GM21825 (cell line): Measurements from ENCODE around the gene CNIH4.
"Not testable (repeated sequence)": the region's sequence is repeated elsewhere in the genome, so short reads cannot be mapped to it uniquely, and the experiment has no call there.

Source experiments
- ATAC-seq: cut with Tn5 transposase; IDR thresholded peaks from one replicate; pipeline ENCODE4 v1.9.1; 2021; ENCODE audit warnings: mild to moderate bottlenecking, moderate library complexity; ENCODE audit not compliant: unreplicated experiment

CNIH4 gene

DNA sequence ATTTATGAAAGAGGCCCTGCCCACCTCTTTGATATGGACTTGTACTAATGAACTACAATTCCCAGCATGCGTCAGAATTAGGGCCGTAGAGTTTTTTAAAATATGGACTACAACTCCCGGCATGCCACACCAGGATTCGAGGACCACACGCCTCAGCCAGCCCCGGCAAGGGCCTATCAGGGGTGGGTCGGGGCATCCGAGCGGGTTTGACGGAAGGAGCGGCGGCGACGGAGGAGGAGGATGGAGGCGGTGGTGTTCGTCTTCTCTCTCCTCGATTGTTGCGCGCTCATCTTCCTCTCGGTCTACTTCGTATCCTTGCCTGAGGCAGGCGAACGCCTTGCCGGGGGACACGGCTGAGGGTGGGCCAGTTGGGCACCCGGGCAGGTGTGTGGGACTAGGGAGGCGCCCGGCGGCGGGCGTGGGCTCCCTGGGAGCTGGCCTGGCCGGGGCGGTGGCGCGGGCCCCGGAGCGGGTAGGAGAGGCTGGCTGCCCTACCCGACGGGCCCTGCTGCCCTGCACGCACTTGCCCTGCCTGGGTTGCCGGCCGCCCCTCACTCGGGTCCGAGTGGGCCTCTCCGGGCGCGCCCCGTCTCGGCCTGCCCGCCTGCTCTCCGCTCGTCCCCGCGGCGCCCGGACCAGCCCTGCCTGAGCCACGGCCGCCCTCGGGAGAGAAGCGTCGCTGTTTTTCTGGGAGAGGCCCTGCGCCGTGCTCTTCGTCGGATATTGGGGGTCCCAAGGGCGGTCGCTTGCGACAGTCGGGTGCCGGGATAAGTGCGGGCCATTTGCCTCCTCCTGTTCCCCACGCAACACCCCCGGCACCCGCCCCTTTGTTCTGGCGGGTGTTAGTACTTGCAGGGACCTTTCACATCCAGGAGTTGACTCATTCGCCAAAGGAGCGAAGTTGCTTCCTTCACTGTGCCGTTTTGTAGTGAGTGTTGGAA, at the start of gene CNIH4:
Gene CNIH4, plus strand, starts transcription at position 195 of the 941 bp plus-strand sequence. Its CDS starts 46 bp downstream, at position 241.
- peak; percentile 98 for ATAC-seq

DNA sequence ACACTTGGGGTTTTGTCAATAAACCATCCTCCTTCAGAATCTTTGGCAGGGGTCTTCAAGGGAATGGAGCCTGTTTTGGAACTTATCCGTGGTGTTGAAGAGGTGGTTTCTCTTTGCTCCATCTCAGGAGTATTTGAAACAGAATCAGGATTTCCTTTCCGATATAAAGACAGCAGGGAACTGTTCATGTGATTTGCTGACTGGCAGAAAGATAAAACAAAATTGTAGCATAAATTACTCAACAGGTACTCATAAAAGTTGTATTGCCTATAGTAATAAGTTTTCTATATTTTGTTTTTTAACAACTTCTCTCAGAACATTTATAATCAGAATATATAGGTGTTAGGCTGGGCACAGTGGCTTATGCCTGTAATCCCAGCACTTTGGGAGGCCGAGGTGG, 48.6 kb upstream of the CNIH4 start:
- ATAC-seq: no peak

DNA sequence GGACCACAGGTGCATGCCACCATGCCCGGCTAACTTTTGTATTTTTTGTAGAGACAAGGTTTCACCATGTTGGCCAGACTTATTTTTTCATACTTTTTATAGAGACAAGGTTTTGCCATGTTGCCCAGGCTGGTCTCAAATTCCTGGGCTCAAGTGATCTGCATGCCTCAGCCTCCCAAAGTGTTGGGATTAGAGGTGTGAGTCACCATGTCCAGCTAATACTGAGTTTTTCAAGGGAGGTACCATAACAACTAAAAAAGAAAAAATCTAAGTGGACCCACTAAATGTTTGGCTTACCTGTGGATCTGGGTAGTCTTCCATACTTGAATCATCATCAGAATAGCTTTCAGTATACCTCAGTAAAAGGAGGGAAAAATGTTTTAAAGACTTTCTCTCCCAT, 45.2 kb upstream of the CNIH4 start:
- not testable (repeated sequence) for ATAC-seq

DNA sequence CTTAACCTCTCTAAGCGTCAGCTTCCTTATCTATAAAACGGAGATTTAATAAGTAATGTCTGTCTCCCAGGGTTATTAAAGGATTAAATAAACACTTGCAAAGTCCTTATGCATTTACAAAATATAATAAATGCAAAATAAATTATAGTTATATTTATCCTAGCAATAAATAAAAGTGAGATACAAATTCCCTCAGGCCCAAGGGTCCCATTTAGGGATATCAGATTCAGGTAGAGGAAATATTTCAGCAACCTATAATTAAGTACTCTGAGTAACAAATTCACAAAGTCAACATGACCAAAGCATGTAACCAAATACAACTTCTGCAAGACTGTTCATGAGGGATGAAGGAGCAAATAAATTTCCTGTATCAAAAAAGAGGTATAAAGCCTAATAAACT, 44.7 kb upstream of the CNIH4 start:
- ATAC-seq: no peak

DNA sequence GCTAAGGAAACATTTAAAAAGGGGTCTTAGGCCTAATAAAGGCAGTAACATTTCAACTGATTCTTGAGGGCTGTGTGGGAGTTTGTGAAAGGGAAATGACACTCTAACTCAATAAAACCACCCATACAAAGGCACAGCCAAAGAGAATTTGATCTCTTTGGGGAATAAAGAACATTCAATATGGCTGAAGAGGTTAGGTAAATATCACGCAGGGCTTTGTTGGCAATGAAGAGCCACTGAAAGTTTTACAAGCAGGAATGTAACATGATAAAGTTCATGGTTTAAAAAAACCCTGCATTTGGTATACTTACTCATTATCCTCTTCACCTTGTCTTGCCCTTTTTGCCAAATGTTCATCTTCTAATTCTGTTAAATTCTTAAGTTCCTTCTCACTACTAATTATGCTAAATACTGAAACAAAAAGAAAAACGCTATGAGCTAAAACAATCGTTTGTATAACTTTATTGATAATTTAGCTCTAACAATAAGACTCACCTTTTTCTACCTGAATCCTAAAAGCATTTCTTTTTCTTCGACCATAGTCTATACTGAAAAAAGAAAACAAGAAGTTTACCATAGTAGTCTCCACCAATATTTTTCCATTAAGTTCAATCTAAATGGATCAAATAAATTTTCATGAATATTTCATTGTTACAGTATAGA, 39.2 kb upstream of the CNIH4 start:
- no peak for ATAC-seq

DNA sequence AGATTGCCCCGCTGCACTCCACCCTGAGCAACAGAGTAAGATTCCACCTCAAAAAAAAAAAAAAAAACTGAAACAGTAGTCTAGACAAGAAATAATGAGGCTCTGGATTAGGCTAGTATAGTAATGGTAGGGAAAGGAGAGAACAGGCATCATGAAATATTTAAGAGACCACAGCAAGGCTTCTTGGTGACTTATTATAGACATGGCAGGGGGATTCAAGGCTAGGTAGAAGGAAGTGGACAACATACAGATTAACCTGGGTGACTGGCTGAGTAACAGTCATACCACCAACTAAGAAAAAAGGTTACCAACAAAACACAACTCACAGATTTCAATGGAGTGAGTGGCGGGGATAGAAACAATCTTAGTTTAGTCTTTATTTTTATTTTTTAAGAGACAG, 35.0 kb upstream of the CNIH4 start:
- ATAC-seq: no peak

DNA sequence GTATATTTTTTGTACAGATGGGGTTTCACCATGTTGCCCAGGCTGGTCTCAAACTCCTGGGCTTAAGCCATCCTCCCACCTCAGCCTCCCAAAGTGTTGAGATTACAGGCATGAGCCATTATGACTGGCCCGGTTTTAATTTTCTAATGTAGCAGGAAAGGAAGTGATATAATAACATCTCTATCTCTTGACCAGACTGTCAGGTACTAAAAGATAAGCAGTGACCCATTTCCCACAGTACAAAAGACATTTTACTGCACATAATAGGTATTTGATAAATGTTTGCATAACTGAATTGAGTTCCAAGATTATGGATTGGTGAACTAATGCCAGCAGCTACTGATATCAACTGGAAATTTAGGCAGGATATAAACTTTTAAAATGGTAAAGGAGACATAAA, 30.7 kb upstream of the CNIH4 start:
- no peak for ATAC-seq

DNA sequence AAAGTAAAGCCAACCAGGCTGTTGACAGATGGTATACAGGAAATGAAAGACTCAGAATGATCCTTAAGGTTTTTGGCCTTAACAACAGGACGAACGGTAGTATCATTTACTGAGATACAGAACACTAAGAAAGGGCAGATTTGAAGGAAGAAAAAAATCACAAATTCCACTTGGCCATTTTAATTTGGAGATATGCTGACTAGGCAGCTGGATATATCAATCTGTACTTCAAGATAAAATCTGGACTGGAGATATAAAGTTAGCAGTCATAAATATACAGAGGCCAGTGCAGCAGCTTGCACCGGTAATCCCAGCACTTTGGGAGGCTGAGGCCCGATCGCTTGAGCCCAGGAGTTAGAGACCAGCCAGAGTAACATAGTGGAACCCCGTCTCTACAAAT, 28.0 kb upstream of the CNIH4 start:
- no peak for ATAC-seq

DNA sequence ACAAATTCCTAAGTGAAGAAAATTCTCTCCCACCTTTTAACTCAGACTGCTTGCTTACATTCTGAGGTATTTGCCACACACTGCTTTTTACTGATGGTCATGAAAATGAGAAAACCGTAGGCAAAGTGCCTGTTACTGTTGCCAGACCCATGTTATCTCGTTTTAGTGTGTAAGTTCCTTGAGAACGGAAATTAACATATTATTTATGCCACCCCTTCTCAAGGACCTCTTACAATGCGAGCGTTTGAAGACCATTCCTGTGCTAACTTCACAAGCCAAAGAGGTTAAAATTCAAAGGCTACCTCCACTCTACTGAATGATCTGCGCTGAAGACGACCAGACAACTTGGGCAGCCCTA, 27.2 kb upstream of the CNIH4 start:
- no peak for ATAC-seq

DNA sequence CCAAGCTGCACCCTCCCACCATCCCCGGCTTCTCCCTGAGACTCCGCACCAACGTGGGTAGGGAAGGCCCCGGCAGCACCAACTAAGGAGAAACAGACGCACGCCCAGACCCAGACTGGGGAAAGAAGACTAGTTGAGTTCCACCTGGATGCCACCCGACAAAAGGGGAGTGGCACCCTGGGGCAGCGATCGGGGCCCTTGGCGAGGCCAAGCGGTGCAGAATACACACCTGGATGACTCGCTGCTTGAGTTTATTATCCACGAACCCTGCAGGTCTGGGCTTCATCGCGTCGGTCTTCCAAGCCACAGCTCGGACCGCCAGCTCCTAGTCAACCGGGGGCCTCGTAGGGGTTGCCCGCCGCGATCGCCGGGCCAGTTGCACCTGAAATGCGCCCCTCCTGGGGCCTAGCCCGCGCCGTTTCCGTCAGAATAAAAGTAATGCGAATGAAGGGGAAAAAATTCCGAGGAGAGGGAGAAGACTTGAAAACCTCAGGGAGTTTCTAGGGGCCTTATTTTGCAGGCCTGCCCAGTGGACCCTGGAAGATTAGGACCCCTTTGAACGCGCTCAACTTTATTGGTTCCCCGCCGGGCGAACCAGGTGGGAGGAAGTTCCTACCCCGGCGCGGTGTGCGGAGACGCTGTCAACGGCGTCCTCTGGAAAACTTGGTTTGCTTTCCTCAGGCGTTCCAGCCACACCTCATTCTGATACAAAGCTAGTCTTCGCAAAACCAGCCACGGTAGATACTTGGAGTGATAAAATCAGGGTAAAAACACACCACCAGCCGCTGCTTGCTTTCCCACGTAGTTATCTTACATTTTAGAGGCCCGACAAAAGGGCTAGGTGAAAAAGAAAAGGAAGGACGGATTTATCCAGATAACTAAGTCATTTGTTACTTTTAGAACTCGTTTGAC, 26.6 kb upstream of the CNIH4 start, which contains the start of gene NVL:
Gene NVL, minus strand, starts transcription at position 331 of the 912 bp plus-strand sequence. Its CDS starts 45 bp downstream, at position 286.
- peak; percentile 71 for ATAC-seq

DNA sequence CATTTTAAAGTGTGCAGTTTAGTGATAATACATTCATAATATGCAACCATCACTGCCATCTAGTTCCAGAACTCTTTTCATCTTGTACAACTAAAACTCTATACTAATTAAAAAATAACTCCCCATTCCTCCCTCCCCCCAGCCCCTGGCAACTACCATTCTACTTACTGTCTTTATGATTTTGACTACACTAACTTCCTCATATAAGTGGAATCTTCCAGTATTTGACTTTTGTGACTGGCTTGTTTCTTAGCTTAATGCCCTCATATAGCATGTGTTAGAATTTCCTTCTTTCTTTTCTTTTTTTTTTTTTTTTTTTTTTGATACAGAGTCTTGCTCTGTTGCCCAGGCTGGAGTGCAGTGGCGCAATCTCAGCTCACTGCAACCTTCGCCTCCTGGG, 25.4 kb upstream of the CNIH4 start:
- ATAC-seq: no peak

DNA sequence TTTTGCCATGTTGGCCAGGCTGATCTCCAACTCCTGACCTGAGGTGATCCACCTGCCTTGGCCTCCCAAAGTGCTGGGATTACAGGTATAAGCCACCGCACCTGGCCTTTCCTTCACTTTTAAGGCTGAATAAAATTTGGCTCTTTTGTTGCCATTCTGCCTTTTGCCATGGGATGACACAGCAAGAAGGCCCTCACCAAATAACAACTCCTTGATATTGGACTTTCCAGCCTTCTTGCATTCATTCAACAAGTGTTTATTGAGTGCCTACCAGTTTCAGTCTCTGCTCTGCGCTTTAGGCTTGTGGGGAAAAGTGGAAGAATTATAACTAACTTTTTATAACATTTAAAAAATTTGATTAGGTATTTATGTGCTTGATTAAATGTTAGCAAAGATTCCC, 24.9 kb upstream of the CNIH4 start:
- ATAC-seq: no peak

DNA sequence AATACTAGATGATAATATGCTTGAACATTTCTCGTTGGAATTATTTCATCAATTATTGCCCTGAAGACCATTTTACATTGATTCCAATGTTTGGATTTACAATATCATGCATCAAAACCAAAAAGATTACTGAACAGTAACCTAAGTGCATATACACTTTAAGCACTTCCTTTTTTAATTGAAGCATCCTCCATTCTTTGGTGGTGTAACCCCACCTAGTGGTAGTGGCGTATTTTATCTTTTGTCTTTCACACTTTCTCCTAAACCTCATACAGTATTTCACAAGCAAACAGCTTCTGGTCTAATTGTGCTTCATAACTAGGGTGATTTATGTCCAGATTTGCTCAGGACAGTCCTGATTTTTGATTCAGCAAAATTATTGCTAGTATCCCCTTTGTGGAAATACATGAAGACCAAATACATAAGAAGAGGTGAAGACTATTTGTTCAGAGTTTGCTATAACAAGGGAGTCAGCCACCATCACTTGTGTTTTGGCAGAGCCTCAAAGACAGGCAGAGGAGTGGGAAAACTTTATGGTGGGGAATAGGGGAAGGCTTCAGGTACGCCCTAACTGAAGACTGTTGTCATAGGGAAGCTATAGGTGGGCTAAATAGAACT, 23.3 kb upstream of the CNIH4 start:
- ATAC-seq: peak; percentile 48

DNA sequence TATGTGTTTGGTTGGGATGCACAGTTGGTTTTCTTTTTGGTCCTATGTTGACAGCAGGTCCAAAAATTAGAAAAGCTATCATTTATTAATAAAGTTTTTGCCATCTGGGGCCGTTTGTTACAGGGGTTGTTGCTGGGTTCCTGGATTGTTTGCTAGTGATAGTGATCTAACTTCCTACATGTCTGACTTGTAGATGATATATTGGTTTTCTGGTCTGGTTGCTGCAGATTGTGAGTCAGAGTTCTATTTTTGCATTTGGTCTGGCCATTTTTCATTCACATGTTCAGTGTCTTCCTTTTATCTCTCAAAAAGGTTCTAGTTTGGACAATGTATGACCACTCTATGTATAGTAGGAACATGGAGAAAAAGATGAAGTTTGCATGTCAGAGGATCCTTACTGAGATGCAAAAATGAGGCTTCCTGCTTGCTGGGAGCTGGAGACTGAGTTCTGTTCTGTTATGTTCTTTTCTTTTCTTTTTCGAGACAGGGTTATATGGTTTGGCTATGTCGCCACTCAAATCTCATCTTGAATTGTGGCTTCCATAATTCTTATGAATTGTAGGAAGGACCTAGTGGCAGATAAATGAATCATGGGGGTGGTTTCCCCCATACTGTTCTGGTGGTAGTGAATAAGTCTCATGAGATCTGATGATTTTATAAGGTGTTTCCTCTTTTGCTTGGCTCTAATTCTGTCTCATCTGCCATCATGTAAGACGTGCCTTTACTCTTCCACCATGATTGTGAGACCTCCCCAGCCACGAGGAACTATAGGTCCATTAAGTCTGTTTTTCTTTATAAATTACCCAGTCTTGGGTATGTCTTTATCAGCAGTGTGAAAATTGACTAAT, 22.5 kb upstream of the CNIH4 start:
- no peak for ATAC-seq

DNA sequence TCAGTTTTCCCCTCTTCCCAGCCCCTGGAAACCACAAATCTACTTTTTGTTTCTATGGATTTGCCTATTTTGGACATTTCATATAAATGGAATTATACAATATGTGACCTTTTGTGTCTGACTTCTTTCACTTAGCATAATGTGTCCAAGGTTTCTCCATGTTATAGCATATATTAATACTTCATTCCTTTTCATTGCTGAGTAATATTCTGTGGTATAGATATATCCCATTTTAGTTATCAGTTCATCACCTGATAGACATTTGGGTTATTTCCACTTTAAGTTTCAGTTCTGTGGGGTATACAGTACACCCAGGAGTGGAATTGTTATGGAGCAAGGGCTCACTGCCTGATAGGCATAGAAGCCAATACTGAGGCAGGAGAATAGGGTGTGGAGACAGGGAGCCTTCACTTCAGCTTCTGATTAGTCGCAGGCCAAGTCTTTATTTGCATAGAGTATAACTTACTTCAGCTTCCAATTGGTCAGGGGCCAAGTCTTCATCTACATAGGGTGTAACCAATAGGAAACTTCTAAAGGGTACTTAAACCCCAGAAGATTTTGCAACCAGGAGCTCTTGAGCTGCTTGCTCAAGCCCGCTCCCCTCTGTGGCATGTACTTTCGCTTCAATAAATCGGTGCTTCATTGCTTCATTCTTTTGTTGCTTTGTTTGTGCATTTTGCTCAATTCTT, 18.4 kb upstream of the CNIH4 start:
- no peak for ATAC-seq

DNA sequence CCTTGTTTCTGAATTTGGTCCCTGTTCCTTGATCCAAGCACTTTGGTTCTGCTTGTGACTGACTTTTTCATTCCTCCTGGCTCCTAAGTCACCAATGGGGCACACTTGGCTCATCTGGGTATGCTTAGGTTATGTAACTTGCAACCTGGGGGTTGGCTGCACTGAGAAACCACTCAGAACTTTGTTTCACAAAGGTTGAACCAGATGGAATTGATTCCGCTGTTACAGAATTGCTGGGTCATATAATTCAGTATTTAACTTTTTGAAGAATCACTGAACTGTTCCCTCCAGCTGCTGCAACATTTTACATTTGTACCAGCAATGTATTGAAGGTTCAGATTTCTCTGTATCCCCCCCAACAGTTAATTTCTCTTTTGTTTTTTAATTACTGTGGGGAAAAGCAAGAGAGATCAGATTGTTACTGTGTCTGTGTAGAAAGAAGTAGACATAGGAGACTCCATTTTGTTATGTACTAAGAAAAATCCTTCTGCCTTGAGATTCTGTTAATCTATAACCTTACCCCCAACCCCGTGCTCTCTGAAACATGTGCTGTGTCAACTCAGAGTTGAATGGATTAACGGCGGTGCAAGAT, 17.1 kb upstream of the CNIH4 start:
- no peak for ATAC-seq

DNA sequence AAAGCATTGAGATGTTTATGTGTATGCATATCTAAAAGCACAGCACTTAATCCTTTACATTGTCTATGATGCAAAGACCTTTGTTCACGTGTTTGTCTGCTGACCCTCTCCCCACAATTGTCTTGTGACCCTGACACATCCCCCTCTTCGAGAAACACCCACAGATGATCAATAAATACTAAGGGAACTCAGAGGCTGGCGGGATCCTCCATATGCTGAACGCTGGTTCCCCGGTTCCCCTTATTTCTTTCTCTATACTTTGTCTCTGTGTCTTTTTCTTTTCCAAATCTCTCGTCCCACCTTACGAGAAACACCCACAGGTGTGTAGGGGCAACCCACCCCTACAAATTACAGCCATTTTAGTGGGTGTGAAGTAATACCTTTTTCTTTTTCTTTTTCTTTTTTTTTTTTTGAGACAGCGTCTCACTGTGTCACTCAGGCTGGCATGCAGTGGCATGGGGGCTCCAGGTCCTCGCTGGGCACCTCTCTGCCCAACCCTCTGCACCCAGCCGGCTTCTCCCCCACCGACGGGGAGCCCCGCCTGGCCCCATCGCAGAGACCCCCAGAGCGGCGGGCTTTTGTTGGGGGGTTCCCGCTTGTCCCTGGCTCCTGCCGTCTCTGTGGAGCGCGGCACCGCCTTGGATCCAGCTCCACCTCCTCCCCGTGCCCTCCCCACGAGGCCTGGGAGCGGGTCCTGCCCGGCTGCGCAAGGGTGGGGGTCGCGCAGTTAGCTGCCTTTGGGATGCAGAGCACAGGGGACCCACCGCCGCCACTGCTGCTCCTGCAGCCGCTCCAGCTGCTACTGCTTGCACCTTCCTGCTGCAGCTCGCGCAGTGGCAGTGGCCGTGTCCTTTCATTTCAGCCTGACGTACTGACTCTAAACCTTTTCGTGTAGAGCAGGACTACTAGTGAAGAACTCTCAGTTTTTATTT, 16.0 kb upstream of the CNIH4 start:
- peak; percentile 87 for ATAC-seq

DNA sequence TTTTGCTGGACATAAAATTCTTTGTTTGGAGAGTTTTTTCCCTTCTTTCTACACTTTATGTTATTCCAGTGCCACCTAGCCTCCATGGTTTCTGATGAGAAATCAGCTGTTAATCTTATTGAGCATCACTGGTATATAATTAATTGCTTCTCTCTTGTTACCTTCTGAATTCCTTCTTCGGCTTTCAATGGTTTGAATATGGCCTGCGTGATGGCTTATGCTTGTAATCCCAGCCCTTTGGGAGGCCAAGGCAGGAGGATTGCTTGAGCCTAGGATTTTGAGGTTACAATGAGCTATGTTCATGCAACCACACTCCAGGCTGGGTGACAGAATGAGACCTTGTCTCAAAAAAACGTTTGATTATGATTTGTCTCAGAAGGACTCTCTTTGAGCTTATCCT, 13.0 kb upstream of the CNIH4 start:
- ATAC-seq: no peak
